Measurements from ENCODE around the gene RTN1. TPM values are rescaled to one million over a fixed set of nuclear protein-coding genes. Genes with fewer than 3 reads are reported as not detected.

The RTN1 gene
- total and polyA plus RNA-seq, 2 experiments from 2014 or later = 0.15 TPM; not detected in 1

DNA sequence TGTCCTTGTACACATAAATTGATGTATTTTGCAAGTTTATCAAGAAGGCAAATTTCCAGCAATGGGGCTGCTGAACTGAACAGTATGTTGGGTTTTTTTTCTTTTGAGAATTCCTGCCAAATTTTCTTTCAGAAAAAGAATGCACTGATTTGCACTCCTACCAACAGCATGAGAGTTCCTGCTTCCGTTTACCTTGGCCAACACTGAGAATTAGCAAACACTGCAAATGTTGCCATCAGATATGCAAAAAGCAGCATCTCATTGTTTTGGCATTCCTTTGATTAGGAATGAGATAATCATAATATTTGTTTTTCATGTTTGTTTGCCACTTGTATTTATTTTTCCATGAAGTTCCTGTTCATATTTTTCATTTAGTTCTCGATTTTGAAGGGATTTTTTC, 82.4 kb downstream of the RTN1 start:
- Histone ChIP-seq H3F3A (ENCODE audit: insufficient read depth) (no peaks in the 10 kb centered on the region), H3K9me2 (ENCODE audit: insufficient read depth) (no peaks in the 10 kb centered on the region), H3K4me3 (no peak overlapping the region), H3K9ac (no peak overlapping the region), H4K20me1 (ENCODE audit: insufficient read depth) (no peaks in the 10 kb centered on the region), H3K9me3 (ENCODE audit: low read depth) (no peaks in the 10 kb centered on the region), H3K4me1 (ENCODE audit: insufficient read depth) (no peaks in the 10 kb centered on the region), H3K79me2 (ENCODE audit: insufficient read depth) (no peaks in the 10 kb centered on the region), H2AFZ (no peak overlapping the region), H3K36me3 (ENCODE audit: low read depth) (no peaks in the 10 kb centered on the region), H3K27ac (no peak overlapping the region), H3K27me3 (replicated peaks; ENCODE audit: insufficient read depth) (no peaks in the 10 kb centered on the region), H3K4me2 (ENCODE audit: unreplicated experiment) (no peak overlapping the region)
- DNase-seq = no peak
- TF ChIP-seq EZH2 (IDR thresholded peaks at IDR 0.05; ENCODE audit: insufficient read depth, poor library complexity, severe bottlenecking) (no peak), EZH2phosphoT487 (IDR thresholded peaks at IDR 0.05; ENCODE audit: insufficient read depth, low read depth) (no peak)
- in situ Hi-C loops (cut with MboI) = no loop called here
- WGBS, 2 experiments (ENCODE audit: low coverage in 1 of 2, low lambda C conversion rate in 2 of 2, missing lambda C conversion rate in 2 of 2) = 25 to 29% methylated on average over 2 of the region's 2 CpGs

- no peaks in the 10 kb centered on the region for H3K27me3 ChIP-seq (replicated peaks; ENCODE audit: insufficient read depth)
- no peaks in the 10 kb centered on the region for H4K20me1 ChIP-seq (ENCODE audit: insufficient read depth)
- H3K36me3 ChIP-seq (ENCODE audit: low read depth) = no peaks in the 10 kb centered on the region
- no peak overlapping the region for H3K27ac ChIP-seq
- H3K79me2 ChIP-seq (ENCODE audit: insufficient read depth) = no peaks in the 10 kb centered on the region
- 20 to 30% methylated on average over 2 of the region's 2 CpGs for WGBS, 2 experiments (ENCODE audit: low coverage in 1 of 2, low lambda C conversion rate in 2 of 2, missing lambda C conversion rate in 2 of 2)
- no peak overlapping the region for H3K4me2 ChIP-seq (ENCODE audit: unreplicated experiment)
- H3K9ac ChIP-seq = no peak overlapping the region
- no peak overlapping the region for H2AFZ ChIP-seq
- H3K4me1 ChIP-seq (ENCODE audit: insufficient read depth) = no peaks in the 10 kb centered on the region
- no peaks in the 10 kb centered on the region for H3F3A ChIP-seq (ENCODE audit: insufficient read depth)
- no peak for DNase-seq
- H3K9me3 ChIP-seq (ENCODE audit: low read depth) = no peaks in the 10 kb centered on the region
- no peak overlapping the region for H3K4me3 ChIP-seq
- TF ChIP-seq EZH2phosphoT487 (IDR thresholded peaks at IDR 0.05; ENCODE audit: insufficient read depth, low read depth) (no peak), EZH2 (IDR thresholded peaks at IDR 0.05; ENCODE audit: insufficient read depth, poor library complexity, severe bottlenecking) (no peak)
- in situ Hi-C loops (cut with MboI) = no loop called here
- no peaks in the 10 kb centered on the region for H3K9me2 ChIP-seq (ENCODE audit: insufficient read depth)
Observed at GRCh38 chr14:59787045-59787674, 83.4 kb downstream of the RTN1 start.

DNA sequence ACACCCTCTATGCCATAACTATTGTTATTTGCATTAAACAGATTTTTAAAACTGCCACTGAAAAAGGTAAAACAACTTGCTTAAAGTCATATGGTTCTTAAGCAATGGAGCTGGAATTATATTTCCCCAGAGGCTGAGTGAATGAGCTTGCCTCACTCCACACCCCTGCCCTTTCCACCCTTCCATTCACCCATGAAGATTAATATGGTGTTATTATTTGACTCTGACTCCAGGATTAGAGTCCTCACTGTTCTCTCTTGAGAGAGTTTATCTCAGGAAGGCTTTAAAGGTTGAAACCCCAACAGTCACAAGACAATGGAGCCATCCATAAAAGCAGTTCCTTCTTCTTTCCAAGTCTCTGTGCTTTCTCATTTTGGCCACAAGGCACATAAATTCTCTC, 84.9 kb downstream of the RTN1 start:
- Histone ChIP-seq H3K4me1 (ENCODE audit: insufficient read depth) (no peaks in the 10 kb centered on the region), H2AFZ (no peak overlapping the region), H3K9me3 (ENCODE audit: low read depth) (no peaks in the 10 kb centered on the region), H3K79me2 (ENCODE audit: insufficient read depth) (no peaks in the 10 kb centered on the region), H3K9ac (no peak overlapping the region), H3F3A (ENCODE audit: insufficient read depth) (no peaks in the 10 kb centered on the region), H3K4me2 (ENCODE audit: unreplicated experiment) (no peak overlapping the region), H3K36me3 (ENCODE audit: low read depth) (no peaks in the 10 kb centered on the region), H3K4me3 (no peak overlapping the region), H3K27me3 (replicated peaks; ENCODE audit: insufficient read depth) (no peaks in the 10 kb centered on the region), H3K27ac (no peak overlapping the region), H3K9me2 (ENCODE audit: insufficient read depth) (no peaks in the 10 kb centered on the region), H4K20me1 (ENCODE audit: insufficient read depth) (no peaks in the 10 kb centered on the region)
- DNase-seq = no peak
- in situ Hi-C loops (cut with MboI) = no loop called here
- TF ChIP-seq EZH2phosphoT487 (IDR thresholded peaks at IDR 0.05; ENCODE audit: insufficient read depth, low read depth) = no peak
- no peak for TF ChIP-seq EZH2 (IDR thresholded peaks at IDR 0.05; ENCODE audit: insufficient read depth, poor library complexity, severe bottlenecking)

- Histone ChIP-seq H4K20me1 (ENCODE audit: insufficient read depth) (no peaks in the 10 kb centered on the region), H3K4me2 (ENCODE audit: unreplicated experiment) (no peak overlapping the region), H3K9me3 (ENCODE audit: low read depth) (no peaks in the 10 kb centered on the region), H3K4me1 (ENCODE audit: insufficient read depth) (no peaks in the 10 kb centered on the region), H2AFZ (no peak overlapping the region), H3K9ac (no peak overlapping the region), H3K9me2 (ENCODE audit: insufficient read depth) (no peaks in the 10 kb centered on the region), H3K4me3 (no peak overlapping the region), H3F3A (ENCODE audit: insufficient read depth) (no peaks in the 10 kb centered on the region), H3K27ac (no peak overlapping the region), H3K36me3 (ENCODE audit: low read depth) (no peaks in the 10 kb centered on the region), H3K79me2 (ENCODE audit: insufficient read depth) (no peaks in the 10 kb centered on the region), H3K27me3 (replicated peaks; ENCODE audit: insufficient read depth) (no peaks in the 10 kb centered on the region)
- in situ Hi-C loops (cut with MboI) = no loop called here
- 44% methylated on average over 2 of the region's 2 CpGs for WGBS, 2 experiments (ENCODE audit: low coverage in 1 of 2, low lambda C conversion rate in 2 of 2, missing lambda C conversion rate in 2 of 2)
- no peak for DNase-seq
- no peak for TF ChIP-seq EZH2 (IDR thresholded peaks at IDR 0.05; ENCODE audit: insufficient read depth, poor library complexity, severe bottlenecking)
Observed at GRCh38 chr14:59782760-59783159, 87.8 kb downstream of the RTN1 start.

All from GM23248 (cell line).